ENCODE measurements around the gene PPP6C.

GRCh38 chr9:125218621-125219020 is 29.0 kb upstream of the PPP6C start:
- TF ChIP-seq EZH2 (optimal IDR thresholded peaks at IDR 0.05; ENCODE audit: low read depth, low read length) = no peak
- no peak for TF ChIP-seq CTCF (IDR thresholded peaks at IDR 0.05; ENCODE audit: low read length)

Measured in MM.1S (cell line).